ENCODE data around the gene THY1.

DNA sequence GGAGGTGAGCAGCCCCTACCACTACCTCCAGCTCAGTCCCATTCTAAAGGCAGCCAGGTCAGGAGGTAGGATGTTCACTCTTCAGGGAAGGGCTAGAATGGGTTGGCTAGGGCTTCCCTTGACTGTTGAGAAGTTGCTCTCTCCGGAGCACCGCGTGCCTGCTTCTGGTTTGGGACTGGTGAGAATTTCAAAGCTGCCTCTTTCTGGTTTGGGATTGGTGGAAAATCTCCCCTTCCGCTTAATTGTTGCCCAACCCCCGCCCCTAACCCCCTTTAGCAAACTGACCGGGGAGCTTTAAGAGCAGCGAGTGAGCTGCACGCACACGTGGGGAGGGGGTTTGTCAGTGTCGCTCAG, 42.2 kb downstream of the THY1 start:
- TF ChIP-seq, protein P1, sequence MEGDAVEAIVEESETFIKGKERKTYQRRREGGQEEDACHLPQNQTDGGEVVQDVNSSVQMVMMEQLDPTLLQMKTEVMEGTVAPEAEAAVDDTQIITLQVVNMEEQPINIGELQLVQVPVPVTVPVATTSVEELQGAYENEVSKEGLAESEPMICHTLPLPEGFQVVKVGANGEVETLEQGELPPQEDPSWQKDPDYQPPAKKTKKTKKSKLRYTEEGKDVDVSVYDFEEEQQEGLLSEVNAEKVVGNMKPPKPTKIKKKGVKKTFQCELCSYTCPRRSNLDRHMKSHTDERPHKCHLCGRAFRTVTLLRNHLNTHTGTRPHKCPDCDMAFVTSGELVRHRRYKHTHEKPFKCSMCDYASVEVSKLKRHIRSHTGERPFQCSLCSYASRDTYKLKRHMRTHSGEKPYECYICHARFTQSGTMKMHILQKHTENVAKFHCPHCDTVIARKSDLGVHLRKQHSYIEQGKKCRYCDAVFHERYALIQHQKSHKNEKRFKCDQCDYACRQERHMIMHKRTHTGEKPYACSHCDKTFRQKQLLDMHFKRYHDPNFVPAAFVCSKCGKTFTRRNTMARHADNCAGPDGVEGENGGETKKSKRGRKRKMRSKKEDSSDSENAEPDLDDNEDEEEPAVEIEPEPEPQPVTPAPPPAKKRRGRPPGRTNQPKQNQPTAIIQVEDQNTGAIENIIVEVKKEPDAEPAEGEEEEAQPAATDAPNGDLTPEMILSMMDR (IDR thresholded peaks at IDR 0.05; ENCODE audit: control extremely low read depth in 1 of 3, insufficient read depth in 1 of 3, low read depth in 1 of 3, low read length in 3 of 3) = no peak
- TF ChIP-seq POLR2A (IDR thresholded peaks at IDR 0.05; ENCODE audit: control extremely low read depth in 1 of 2, low read depth in 2 of 2, low read length in 2 of 2) = no peak
- TF ChIP-seq, protein P2, sequence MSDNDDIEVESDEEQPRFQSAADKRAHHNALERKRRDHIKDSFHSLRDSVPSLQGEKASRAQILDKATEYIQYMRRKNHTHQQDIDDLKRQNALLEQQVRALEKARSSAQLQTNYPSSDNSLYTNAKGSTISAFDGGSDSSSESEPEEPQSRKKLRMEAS (IDR thresholded peaks at IDR 0.05) = peak; percentile 92
- TF ChIP-seq HDAC6 (IDR thresholded peaks at IDR 0.05; ENCODE audit: low read depth, low read length) = no peak
- TF ChIP-seq FOSL1 (IDR thresholded peaks at IDR 0.05; ENCODE audit: insufficient read depth, low read depth, low read length) = no peak
- TF ChIP-seq KDM5A (IDR thresholded peaks at IDR 0.05; ENCODE audit: low read length) = no peak
